Left lung (tissue), 10 donors: ENCODE measurements around the gene DGKD. TPM values are rescaled to one million over a fixed set of nuclear protein-coding genes. Genes with fewer than 3 reads are reported as not detected.

Experiments
- ATAC-seq: fragments of 200-7000 bp; cut with Tn5 transposase; one replicate; pipeline ENCODE4 v1.9.1; 2020; ENCODE audit warnings: moderate library complexity
- DNase-seq, 4 donors: peaks; one replicate each; pipeline ENCODE4 v3.0.0-alpha.2; 2013 to 2020
- H3K27ac ChIP-seq, 2 donors: fragments of 200-600 bp; sonication (generic) in 1 of 2; one replicate each; pipeline versions ENCODE4 v1.5.0 to v1.8.0; 2020 to 2021
- H3K27me3 ChIP-seq, 2 donors: fragments of 200-600 bp; sonication (generic) in 1 of 2; one replicate each; pipeline versions ENCODE4 v1.5.0 to v1.8.0; 2020 to 2021
- H3K36me3 ChIP-seq, 2 donors: fragments of 200-600 bp; sonication (generic) in 1 of 2; one replicate each; pipeline versions ENCODE4 v1.5.0 to v1.8.0; 2020 to 2021
- H3K4me1 ChIP-seq, 2 donors: fragments of 200-600 bp; one replicate each; pipeline ENCODE4 v1.8.0; 2021
- H3K4me3 ChIP-seq, 2 donors: fragments of 200-600 bp; sonication (generic) in 1 of 2; one replicate each; pipeline versions ENCODE4 v1.5.0 to v1.8.0; 2020 to 2021; ENCODE audit warnings: mild to moderate bottlenecking in 1 of 2
- H3K9me3 ChIP-seq, 2 donors: fragments of 200-600 bp; sonication (generic) in 1 of 2; one replicate each; pipeline versions ENCODE4 v1.5.0 to v1.8.0; 2020 to 2021
- CTCF ChIP-seq, 2 donors: fragments of 200-600 bp; sonication (generic) in 1 of 2; IDR thresholded peaks; one replicate each; pipeline versions ENCODE4 v1.5.0 to v1.8.0; 2021; ENCODE audit warnings: antibody characterized with exemption in 2 of 2
- intact Hi-C, 2 donors: fragments of 100-400 bp; cut with DNase I; formaldehyde crosslinking; loops; one replicate each; pipeline versions ENCODE4 v1.11.2 to v1.14.2; 2022
- polyA plus RNA-seq, 6 donors: library from polyadenylated mRNA; unstranded; fragments of 120-200 nt; gene quantifications; one replicate each; pipeline ENCODE4 v1.2.1, GENCODE V29; 2013; ENCODE audit not compliant: insufficient read length in 6 of 6
- total RNA-seq, 2 donors: library from RNA; stranded (reverse); fragmentation: NEBNext Ultra II Directional; extraction: Animal tissue kit (Norgen Biotek cat#: 25700); gene quantifications; one replicate each; pipeline ENCODE4 v1.2.1, GENCODE V29; 2021
- donor health status: DM: no; HTN: yes; CAD: no.
- donor health status: DM: no; HTN: no; CAD: no.

Gene DGKD
- total and polyA plus RNA-seq, 8 donors = 22.9 to 98.0 (median 32.6) TPM

GRCh38 chr2:233422050-233422639, 67.9 kb downstream of the DGKD start:
- peaks cover 31 to 53% of the 10 kb centered on the region in 2 donors for H3K4me1 ChIP-seq
- peak overlapping the region; percentile 45 to 75 for H3K27ac ChIP-seq
- H3K36me3 ChIP-seq = peaks cover 0 to 4% of the 10 kb centered on the region in 2 donors
- no peak overlapping the region for H3K4me3 ChIP-seq
- no peaks in the 10 kb centered on the region for H3K27me3 ChIP-seq
- intact Hi-C loops = no loop called here
- ATAC-seq = peak; percentile 82
- DNase-seq = peak in 3 of 4 donors; percentile 87 to 90 (median 90)
- no peak for TF ChIP-seq CTCF (IDR thresholded peaks at IDR 0.05)
- peaks cover 0 to 8% of the 10 kb centered on the region in 2 donors for H3K9me3 ChIP-seq

GRCh38 chr2:233422649-233423551, 68.6 kb downstream of the DGKD start:
- peaks cover 0 to 4% of the 10 kb centered on the region in 2 donors for H3K36me3 ChIP-seq
- no peak for DNase-seq
- H3K27ac ChIP-seq = peak overlapping the region; percentile 24 to 75
- intact Hi-C loops = no loop called here
- no peak overlapping the region for H3K4me3 ChIP-seq
- peak; percentile 3 for ATAC-seq
- H3K27me3 ChIP-seq = no peaks in the 10 kb centered on the region
- H3K9me3 ChIP-seq = peaks cover 0 to 8% of the 10 kb centered on the region in 2 donors
- TF ChIP-seq CTCF (IDR thresholded peaks at IDR 0.05) = no peak
- H3K4me1 ChIP-seq = peaks cover 31 to 50% of the 10 kb centered on the region in 2 donors

GRCh38 chr2:233423552-233423860, 69.2 kb downstream of the DGKD start:
- H3K4me1 ChIP-seq = peaks cover 29 to 44% of the 10 kb centered on the region in 2 donors
- H3K4me3 ChIP-seq = no peak overlapping the region
- no peak for TF ChIP-seq CTCF (IDR thresholded peaks at IDR 0.05)
- intact Hi-C loops = no loop called here
- peak overlapping the region in 1 of 2 donors; percentile 75 for H3K27ac ChIP-seq
- peaks cover 0 to 8% of the 10 kb centered on the region in 2 donors for H3K9me3 ChIP-seq
- H3K27me3 ChIP-seq = no peaks in the 10 kb centered on the region
- H3K36me3 ChIP-seq = peaks cover 0 to 4% of the 10 kb centered on the region in 2 donors
- DNase-seq = no peak
- no peak for ATAC-seq

GRCh38 chr2:233424154-233424951, 70.1 kb downstream of the DGKD start:
- TF ChIP-seq CTCF (IDR thresholded peaks at IDR 0.05) = no peak
- intact Hi-C loops = no loop called here
- Histone ChIP-seq H3K27ac (peak overlapping the region; percentile 25 to 75), H3K4me3 (no peak overlapping the region), H3K27me3 (no peaks in the 10 kb centered on the region), H3K36me3 (peaks cover 0 to 4% of the 10 kb centered on the region in 2 donors), H3K4me1 (peaks cover 28 to 36% of the 10 kb centered on the region in 2 donors), H3K9me3 (peaks cover 0 to 8% of the 10 kb centered on the region in 2 donors)
- ATAC-seq = peak; percentile 34
- DNase-seq = peak in 1 of 4 donors; percentile 57
